Loucy (cell line): ENCODE results near the gene NCR3LG1.

Experiments
- EZH2phosphoT487 ChIP-seq: fragments of 200-600 bp; IDR thresholded peaks from 2 replicates; pipeline ENCODE4 v1.6.1; 2018; ENCODE audit warnings: antibody characterized with exemption, mild to moderate bottlenecking, moderate library complexity, borderline replicate concordance
- TF ChIP-seq, protein P1 (sequence below): fragments of 200-600 bp; sonication (generic); conservative IDR thresholded peaks from 2 replicates; pipeline ENCODE4 v1.5.1; 2014; ENCODE audit warnings: mild to moderate bottlenecking, antibody characterized with exemption, low read length

DNA sequence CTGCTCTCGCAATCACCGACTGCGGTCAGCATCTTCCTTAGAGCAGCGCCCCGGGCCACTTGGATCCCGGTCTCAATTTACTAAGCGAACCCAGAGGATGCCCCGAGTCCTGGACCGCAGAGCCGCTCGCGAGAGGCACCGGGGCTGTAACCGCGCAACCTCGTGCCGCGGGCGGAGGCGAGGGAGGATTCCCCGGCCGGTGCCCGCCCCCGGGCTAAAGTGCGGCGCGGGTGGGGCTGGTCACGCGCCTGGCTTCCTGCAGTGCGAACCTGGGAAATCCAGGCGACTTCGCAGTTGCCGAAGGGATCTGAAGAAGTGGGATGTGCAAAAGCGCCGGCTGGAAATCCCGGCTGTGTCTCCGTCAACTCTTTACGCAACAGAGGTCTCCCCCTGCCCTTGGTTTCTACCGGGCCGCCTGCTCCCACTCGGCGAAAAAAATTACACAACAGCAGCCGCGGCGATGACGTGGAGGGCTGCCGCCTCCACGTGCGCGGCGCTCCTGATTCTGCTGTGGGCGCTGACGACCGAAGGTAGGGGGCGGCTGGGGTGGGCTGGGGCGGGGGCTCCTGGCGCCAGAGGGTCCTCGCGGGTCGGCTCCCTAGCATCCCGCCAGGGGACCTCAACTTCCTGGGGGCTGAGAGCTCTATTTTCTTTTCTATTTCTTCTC is at the start of gene NCR3LG1:
- TF ChIP-seq, protein P1, sequence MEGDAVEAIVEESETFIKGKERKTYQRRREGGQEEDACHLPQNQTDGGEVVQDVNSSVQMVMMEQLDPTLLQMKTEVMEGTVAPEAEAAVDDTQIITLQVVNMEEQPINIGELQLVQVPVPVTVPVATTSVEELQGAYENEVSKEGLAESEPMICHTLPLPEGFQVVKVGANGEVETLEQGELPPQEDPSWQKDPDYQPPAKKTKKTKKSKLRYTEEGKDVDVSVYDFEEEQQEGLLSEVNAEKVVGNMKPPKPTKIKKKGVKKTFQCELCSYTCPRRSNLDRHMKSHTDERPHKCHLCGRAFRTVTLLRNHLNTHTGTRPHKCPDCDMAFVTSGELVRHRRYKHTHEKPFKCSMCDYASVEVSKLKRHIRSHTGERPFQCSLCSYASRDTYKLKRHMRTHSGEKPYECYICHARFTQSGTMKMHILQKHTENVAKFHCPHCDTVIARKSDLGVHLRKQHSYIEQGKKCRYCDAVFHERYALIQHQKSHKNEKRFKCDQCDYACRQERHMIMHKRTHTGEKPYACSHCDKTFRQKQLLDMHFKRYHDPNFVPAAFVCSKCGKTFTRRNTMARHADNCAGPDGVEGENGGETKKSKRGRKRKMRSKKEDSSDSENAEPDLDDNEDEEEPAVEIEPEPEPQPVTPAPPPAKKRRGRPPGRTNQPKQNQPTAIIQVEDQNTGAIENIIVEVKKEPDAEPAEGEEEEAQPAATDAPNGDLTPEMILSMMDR = no peak
- TF ChIP-seq EZH2phosphoT487 = no peak
